Activated gamma-delta T cell (primary cell): Measurements from ENCODE around the gene XYLT2.
"Not testable (repeated sequence)": the region's sequence is repeated elsewhere in the genome, so short reads cannot be mapped to it uniquely, and the experiment has no call there.

Experiments used
- DNase-seq: peaks from one replicate; lab custom pipeline; 2025; lab: John Stamatoyannopoulos, UW

XYLT2 gene

DNA sequence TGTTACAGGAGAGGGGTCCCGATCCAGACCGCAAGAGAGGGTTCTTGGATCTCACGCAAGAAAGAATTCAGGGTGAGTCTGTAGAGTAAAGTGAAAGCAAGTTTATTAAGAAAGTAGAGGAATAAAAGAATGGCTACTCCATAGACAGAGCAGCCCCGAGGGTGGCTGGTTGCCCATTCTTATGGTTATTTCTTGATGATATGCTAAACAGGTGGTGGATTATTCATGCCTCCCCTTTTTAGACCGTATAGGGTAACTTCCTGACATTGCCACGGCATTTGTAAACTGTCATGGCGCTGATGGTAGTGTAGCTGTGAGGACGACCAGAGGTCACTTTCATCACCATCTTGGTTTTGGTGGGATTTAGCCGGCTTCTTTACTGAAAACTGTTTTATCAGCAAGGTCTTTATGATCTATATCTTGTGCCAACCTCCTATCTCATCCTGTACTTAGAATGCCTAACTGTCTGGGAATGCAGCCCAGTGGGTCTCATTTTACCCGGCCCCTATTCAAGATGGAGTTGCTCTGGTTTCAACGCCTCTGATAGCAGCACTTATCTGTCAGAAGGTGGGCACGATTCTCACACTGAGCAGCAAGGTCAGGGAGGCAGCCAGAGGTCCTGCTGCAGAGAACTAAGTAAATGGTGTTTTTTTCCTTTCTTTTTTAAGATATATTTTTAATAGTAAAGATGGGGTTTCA is 26.5 kb upstream of the XYLT2 start:
- no peak for DNase-seq

DNA sequence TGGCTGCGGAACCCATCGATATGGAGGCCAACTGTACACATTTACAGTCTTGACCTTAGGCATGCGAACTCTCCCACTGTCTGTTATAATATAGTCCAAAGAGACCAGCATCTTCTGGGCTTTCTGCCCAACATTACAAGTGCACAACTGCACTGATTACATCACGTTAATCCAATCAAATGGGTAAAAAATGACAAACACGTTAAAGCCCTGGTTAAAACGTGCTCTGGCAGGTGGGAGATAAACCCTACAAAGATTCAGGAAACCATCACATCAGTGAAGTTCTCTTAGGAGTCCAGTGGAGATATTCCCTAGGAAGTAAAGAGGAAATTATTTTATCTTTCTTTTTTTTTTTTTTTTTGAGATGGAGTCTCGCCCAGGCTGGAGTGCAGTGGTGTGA is 23.7 kb upstream of the XYLT2 start:
- DNase-seq: no peak

DNA sequence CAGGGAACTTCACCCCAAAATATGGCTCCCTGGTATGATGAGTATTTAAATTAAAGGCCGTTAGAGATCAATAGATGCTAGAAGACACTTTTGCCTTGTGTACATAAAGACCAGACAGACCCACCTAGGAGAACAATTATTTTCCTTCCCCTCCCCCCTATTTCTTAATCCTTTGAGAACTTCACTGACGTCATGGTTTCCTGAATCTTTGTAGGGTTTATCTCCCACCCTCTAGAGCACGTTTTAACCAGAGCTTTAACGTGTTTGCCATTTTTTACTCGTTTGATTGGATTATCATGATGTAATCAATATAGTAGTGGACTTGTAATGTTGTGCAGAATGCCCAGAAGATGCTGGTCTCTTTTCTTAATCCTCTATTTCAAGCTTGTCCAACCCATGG is 22.9 kb upstream of the XYLT2 start:
- DNase-seq: no peak

DNA sequence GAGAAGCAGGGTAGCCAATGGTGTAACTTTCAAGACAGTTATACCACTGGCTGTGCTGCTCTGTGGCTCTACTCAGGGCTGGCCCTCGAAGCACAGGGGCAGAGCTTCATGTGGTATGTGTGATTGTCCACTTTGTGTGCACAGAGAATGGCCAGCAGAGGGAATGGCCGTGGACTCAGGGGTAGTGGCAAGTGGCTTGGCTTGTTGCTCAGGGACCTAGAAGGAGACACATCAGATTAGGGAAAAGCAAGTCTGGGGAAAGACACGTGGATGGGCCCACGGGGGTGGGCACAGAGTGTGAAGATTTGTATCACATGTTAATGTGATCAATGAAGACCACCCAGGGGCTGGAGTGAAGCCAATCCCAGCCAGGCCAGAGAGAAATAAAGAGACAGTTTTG is 20.0 kb upstream of the XYLT2 start:
- DNase-seq: no peak

DNA sequence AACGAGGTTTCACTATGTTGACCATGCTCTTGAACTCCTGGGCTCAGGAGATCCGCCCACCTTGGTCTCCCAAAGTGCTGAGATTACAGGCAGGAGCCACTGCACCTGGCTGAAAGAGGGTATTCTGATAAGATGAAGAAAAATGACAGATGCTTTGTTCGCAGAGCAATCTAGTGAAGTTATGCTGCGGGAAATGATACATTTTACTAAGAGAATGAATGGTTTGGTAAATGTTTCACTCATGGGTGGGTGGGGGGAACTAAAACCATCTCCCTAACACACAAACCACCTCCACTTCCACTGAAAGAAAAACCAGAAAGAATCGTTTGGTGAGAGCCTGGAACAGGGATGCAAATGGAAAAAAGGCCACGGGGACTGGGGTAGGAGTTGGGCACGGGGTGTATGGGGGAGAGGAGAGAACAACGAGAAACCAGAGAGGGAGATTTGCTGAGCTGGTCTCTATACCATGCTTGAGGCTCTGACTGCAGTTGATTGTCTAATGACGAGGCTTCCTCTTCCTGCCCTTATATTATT is 19.0 kb upstream of the XYLT2 start:
- DNase-seq: no peak

DNA sequence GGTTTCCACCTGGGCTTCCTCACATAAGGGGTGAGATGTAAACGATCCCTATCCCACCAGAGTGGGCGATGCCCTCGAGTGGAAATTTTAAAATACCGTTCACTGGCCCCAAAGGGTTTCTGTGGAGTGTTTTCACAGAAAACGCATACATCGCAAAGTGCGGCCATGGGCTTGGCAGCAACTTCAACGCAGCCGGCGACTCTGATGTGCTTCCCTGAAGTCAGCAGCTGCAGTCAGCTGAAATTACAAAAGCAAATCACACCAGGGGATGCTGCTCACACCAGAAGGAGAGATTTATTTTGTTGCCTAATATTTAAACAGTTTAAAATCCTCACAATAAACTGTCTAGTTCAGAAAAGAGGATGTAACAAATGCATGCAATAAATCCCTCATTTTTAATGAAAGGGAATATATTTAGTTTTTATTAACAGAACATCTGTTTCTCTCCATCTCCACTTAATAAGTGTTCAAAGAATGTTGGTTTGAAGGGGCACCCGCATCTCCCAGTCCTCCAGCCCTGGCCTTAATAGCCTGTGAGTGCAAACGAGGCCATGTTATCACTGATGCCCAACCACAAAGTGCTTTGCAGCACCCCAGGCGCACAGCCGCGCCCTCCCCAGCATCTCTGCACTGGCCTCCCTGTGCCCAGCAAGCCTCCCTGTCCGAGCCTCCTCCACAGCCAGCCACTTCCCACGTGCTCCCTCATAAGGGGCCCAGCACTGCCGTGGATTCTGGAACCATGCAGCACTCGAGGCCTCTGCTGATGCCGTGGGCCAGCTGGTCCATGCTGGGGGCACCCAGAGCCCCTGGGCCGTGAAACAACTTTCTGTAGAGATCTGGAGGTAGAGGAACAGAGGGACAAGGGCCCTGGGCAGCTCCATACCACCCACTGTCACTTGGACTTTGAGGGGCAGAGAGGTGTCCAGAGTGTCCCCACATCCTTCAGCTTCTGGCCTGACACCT is 17.3 kb upstream of the XYLT2 start:
- no peak for DNase-seq

DNA sequence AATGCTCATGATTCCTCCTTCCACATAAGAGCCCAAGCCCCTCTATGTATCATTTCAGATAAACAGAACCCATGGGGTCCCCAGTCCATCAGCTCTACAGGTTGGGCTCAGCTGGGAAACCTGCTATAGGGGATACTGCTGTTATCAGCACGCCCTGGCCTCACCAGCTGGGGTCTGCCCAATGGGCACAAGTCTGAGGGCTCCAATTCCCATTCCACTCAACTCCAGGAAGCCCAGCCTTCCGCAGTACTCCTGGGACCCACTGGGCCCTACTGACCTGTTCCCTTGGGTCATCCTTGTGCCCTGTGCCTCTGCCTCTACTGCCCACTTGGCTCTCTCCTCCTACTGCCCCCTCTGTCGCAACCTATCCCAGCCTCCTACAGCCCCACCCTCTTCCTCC is 16.2 kb upstream of the XYLT2 start:
- no peak for DNase-seq

DNA sequence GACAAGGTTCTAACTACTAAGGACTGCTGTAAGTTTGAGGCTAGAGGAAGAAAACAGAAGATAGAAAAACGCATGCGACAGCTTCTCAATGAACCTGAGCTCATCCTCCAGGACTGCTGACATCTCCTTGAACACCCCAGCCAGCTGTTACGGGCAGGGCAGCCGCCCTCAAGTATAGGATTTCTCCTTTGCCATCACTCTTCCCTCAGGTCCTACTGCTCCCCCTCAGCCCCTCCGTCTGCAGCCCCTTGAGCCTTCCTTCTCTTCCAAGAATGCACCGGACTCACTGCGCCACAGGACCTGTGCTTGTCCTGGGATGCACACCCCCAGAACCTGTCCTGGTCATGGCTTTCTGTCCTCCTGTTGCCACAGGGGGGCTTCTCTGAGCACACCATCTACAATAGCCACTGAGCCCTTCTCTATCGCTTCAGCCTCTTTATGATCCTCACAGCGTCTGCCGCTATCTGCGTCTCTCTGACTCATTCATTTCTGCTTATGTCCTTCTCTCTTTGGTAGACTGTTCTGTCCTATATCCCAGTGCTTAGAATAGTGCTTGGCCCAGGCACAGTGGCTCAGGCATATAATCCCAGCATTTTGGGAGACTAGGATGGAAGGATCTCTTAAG is 15.7 kb upstream of the XYLT2 start:
- DNase-seq: no peak

DNA sequence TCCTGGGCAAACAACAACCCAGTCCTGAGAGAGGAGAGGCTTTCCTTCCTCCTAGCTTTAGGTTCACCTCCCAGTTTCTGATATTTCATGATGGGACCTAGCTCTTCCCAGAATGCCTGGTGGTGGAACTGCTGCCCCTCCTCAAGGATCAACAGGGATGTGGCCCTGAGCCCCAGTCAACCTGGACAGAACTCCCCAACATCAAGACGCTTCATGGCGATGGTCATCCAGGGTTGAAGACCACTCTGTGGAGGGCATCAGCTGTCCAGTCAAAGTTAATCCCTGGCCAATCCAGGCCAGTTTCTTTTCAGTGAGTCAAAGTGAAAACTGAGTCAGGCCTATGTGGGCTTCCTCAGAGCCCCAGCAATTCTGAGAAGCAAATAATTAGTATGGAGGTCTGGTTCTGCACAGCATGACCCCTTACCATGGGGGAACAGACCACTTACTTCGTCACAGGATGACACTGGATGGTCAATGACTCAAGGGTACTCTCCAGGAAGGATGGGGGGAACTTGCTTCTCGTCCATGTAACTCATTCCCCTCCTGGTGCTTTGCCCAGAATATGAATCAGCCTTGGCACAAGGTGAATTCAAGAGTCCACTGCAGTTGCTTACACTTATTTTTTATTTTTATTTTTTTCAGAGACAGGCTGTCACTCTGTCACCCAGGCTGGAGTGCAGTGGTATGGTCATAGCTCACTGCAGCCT is 14.7 kb upstream of the XYLT2 start:
- no peak for DNase-seq

DNA sequence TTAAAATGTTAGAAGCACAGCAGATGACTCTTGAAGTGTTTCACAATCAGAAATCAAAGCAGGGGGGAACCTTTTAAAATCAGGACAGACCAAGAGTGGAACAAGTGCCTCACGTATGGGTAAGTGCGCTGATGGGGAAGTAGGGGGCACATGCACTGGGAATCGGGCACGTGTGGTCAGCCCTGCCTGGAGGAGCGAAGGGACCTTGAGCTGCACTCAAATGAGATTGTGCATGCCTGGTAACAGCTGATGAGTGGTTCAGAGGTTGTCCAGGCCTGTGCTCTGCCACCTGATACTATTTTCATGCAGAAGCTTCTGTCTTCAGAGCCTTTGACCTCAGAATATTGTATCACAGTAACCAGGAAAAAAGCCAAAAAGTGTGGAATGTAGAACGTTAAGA is 13.7 kb upstream of the XYLT2 start:
- no peak for DNase-seq

DNA sequence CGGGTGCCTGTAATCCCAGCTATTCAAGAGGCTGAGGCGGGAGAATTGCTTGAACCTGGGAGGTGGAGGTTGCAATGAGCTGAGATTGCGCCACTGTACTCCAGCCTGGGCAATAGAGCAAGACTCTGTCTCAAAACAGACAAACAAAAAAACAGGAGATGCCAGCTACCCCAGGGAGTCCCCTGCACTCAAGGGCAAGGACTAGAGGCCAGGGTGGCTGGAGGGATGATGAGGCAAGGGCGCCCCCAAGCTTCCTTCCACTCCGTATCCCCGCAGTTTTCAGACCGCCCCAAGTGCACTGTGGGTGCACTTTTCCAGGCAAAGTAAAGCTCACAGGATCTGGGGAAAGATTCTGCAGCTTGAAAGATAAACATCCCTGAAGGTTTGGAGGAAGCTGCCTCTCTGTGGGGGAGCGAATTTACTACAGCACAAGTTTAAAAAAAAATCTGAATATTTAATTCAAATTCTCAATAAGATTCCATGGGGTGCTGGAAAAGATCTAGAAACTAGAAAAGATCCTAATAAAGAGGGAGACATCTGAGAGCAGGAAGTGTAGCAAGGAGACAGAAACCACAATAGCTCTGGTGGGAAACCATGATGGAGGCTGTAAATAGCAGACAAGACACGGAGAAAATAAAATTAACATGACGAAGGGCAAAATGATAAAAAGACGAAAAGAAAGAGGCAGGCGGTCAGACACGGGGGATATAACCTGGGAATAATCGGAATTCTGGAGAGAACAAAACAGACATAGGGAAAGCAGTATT is 12.5 kb upstream of the XYLT2 start:
- not testable (repeated sequence) for DNase-seq

DNA sequence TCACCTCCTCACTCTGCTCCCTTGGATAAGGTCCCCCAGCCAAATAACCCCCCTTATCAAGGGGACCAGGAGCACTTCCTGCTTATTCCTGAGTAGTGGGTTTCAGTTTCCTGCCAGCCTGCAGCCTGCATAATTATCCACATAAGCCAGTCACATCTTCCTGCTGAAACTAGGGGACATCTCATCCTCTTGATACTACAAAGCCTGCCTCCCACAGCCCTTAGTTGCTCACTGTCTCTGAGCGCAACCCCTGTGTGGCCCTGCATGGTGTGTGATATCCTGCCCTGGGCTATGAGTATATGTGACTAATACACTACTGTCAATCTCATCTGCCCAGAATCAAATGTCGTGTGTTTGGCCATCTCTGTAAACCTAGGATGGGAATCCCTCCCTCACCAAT is 8.0 kb upstream of the XYLT2 start:
- DNase-seq: no peak

DNA sequence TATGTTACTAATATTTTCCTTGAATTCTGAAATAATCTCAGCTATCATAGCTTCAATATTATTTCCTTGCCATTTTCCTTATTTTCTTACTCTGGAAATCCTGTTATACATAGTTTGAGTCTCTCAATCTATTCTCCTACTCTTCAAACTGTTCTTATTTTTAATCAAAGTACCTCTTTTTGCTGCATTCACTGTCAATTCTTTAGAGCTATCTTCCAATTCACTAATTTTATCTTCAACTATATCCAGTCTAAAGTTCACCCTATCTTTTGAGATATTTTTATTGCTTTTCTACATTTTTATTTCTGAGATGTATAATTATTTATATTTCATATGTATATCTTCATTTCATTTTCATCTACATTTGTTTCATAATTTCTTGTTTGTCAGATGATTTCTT is 7.3 kb upstream of the XYLT2 start:
- DNase-seq: no peak

DNA sequence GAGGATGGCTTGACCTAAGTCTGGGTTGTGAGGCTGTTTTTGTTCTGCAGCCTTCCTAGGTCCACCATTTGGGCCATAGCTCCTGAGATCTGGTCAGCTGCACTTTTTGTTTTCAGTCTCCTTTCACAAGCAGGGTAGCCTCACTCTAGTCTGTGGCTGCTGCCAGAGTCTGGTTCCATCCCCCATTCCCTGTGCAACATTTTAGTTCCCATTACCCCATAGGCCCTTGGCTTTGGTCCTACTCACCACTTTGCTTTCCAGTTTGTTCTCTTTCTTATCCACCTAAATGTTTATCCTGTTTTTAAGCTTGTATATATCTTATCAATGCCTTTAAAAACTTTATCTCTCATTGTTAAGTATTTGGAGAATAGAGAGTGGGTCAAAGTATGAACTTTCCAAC is 6.5 kb upstream of the XYLT2 start:
- DNase-seq: no peak

DNA sequence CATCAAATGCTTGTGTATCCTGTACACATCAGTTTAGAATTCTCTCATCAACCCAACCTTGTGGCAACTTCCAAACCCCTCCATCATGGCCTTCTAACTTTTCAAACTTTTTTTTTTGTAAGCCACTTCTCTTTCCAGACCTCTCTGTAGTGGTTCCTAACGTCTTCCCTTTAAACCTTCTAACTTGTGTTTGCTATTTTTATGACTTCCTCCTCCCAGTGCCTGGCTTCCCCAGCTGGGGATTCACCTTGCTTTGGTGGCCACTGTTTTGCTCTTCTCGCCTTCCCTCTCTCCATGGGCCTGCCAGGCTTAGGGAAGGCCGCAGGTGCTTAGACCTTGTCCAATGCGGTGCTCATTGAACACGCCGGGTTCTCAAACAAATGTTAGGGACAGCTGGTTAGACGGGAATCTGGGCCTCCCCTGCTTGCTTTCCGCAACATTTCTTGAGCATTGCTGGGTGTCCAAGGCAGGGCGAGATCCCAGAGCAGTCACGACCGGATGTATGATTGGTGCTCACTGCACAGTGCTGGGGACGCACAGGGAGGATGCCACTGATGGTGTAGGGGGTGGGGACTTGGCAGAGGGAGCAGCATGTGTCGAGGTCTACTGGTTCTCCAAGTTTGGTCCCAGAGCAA is 1.1 kb upstream of the XYLT2 start:
- DNase-seq: no peak

DNA sequence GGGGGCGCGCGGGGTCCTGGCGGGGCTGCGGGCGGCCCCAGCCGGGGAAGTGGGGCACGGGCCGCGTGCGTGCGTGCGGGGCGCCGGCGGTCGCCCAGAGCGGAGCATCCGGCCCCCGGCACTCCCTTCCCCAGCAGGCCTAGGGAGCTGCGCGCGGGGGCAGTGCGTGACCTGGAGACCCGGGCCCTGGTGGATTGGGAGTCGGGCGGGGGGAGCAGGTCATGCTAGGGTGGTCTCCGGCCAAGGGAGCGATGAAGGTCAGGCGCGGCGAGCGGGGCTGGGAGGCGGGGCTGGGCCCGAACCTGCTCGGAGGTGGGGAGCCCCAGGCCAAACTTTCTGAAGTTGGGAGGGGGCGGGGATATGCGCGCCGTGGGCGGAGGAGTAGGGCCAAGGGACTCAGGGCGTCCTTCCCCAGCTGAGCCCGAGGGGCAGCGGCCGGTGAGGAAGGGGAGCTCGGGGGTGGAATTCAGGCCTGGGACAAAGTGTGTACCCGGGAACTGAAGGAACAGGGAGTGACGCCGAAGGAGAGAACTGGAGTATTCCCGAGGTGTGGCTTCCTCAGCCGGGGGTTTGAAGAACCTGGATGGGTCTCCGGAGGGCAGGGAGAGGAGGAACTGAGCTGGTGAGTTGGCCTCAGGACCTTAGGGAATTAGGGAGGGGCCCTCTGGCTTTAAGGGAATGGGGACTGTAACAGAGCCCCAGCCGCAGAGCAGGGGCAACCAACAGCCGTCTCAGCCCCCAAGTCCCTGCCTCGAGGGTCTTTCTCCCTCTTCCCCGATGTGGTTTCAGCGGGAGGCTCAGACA is 589 bp downstream of the XYLT2 start:
- DNase-seq: peak; percentile 58

DNA sequence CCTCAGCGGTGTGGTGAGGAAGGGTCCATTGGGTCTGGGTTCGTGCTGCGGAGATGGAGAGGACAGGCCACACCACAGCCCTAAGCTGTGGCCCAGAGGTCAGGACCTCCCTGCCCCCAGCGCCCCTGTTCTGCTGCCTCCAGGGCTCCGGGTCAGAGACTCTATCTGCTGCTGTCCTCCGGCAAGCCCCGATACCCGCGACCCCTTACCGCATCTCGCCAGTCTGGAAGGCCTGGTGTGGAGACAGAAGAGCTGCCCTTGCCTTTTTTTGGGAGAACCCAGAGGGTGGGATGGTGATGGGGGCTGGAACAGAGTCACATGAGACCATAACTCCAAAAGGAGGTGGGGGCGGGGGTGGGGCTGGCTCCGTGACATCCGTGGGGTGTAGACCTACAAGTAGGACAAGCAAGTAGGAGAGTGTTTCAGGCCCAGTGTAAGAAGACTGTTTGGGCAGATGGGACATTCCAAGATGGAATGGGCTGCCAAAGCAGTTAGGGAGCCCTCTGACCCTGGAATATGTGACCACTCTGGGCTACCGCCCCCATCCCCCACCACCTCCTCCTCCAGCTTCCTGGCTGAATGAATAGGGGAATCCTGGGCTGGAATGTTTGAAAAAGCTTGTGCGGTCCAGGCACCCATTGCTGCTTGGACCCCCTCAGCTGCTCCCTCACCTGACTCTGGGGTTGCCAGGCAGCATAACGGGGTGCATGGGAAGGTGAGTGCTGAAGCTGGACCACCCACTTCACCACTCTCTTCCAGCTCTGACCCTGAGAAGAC is 1.4 kb downstream of the XYLT2 start:
- no peak for DNase-seq

DNA sequence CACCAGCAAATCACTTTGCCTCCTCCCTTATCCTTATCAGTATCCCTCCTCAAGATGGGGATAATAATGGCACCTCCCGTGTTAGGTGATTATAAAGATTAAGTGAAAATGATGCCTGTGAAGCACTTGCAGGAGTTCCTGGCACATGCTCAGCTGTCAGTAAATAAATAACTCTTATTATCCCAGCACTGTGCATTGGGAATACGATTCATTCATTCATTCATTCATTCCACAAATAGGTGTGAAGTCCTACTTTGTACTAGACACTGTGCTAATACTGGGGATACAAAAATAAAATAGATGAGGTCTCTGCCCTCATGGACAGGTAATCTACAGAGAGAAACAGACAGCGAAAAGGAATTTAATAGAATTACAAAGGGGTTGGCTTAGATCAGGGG is 2.0 kb downstream of the XYLT2 start:
- DNase-seq: no peak
